Esophagus squamous epithelium (tissue), 5 donors: Measurements from ENCODE around the gene NOL9. TPM values are rescaled to one million over a fixed set of nuclear protein-coding genes. Genes with fewer than 3 reads are reported as not detected.

Experiments used
- DNase-seq: peaks from one replicate; lab custom pipeline; 2025; lab: John Stamatoyannopoulos, UW
- H3K27ac ChIP-seq, 4 donors: fragments of 200-600 bp; sonication (generic); one replicate each; pipeline ENCODE4 v1.5.1; 2016 to 2019; ENCODE audit warnings: mild to moderate bottlenecking in 1 of 4
- H3K27me3 ChIP-seq, 4 donors: fragments of 200-600 bp; sonication (generic); 1 replicate in 3 of 4; 2 replicates in 1 of 4; pipeline versions ENCODE4 v1.5.1 to v1.6.0; 2017 to 2021; ENCODE audit warnings: antibody characterized with exemption in 1 of 4
- H3K36me3 ChIP-seq, 3 donors: fragments of 200-600 bp; sonication (generic); one replicate each; pipeline ENCODE4 v1.5.1; 2016 to 2019
- H3K4me1 ChIP-seq, 3 donors: fragments of 200-600 bp; sonication (generic); one replicate each; pipeline ENCODE4 v1.5.1; 2017 to 2019
- H3K4me3 ChIP-seq, 4 donors: fragments of 200-600 bp; sonication (generic); 1 replicate in 3 of 4; 2 replicates in 1 of 4; pipeline ENCODE4 v1.5.1; 2016 to 2019; ENCODE audit warnings: mild to moderate bottlenecking in 2 of 4, moderate library complexity in 1 of 4
- H3K9me3 ChIP-seq, 3 donors: fragments of 200-600 bp; sonication (generic); one replicate each; pipeline ENCODE4 v1.5.1; 2016 to 2019
- CTCF ChIP-seq, 6 experiments: fragments of 450-650 bp in 4 of 6; fragments of 200-600 bp in 2 of 6; sonication (generic) in 2 of 6; IDR thresholded peaks; one replicate each; pipeline ENCODE4 v1.5.1; 2016 to 2019; ENCODE audit warnings: antibody characterized with exemption in 6 of 6, mild to moderate bottlenecking in 4 of 6, moderate library complexity in 4 of 6
- POLR2A ChIP-seq, 4 donors: fragments of 450-650 bp; IDR thresholded peaks; one replicate each; pipeline ENCODE4 v1.6.1; 2017; ENCODE audit warnings: antibody characterized with exemption in 4 of 4, mild to moderate bottlenecking in 4 of 4, moderate library complexity in 3 of 4
- WGBS, 2 donors: methylation state at CpG; one replicate each; pipeline ENCODE4 v1.1.5; 2018; 5-methylcytosine and 5-hydroxymethylcytosine counted together
- intact Hi-C: fragments of 100-400 bp; cut with DNase I; formaldehyde crosslinking; loops from one replicate; pipeline ENCODE4 v1.15.0; 2022
- total RNA-seq, 4 donors: library from RNA; depleted of rRNA; stranded (reverse); fragments of >200 nt; gene quantifications; one replicate each; pipeline ENCODE4 v1.1.0, GENCODE V29; 2016
- donor health status: DM: yes; HTN: yes; CAD: no.

NOL9 gene
- total RNA-seq, 4 donors from 2014 or later, result 13.0 to 36.4 (median 22.3) TPM

DNA sequence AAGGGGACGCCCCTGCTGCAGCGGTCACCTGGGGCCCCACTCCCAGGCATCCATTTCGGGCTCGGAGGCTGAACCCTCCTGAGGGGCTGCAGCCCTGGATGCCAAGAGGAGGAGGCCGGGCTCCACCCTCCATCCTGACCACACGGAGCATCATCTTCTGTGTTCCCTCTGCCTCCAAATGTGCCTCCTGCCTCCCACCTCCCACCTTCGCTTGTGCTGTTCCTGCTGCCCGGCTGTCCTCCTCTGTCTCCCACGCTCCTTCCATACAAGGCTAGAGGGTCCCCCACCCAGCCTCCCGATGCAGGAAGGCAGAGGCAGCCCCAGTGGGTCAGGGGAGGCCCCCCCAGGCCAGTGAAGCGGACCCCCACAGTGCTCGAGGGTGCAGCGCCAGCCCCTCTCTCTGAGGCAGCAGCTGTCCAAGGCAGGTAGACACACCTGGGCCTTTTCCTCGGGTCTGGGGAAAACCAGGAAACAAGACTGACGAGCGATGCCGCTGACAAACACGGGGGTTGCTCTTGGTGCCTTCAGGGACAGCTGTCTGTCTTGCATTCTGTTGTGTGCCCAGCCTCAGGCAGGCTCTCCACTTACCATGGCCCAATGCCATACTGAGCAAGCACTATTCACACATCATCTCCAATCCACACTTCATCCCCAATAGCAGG, 46.0 kb downstream of the NOL9 start:
- peaks cover 0 to 25% (median 0%) of the 10 kb centered on the region in 4 donors for H3K27me3 ChIP-seq
- WGBS, 2 donors, result 87 to 91% methylated on average over 3 to 10 of the region's 18 CpGs
- no peak for DNase-seq

GRCh38 chr1:6507461-6507911, 46.8 kb downstream of the NOL9 start:
- peaks cover 0 to 25% (median 0%) of the 10 kb centered on the region in 4 donors for H3K27me3 ChIP-seq
- DNase-seq, result no peak
- peaks cover 0 to 10% (median 3%) of the 10 kb centered on the region in 3 donors for H3K4me1 ChIP-seq
- no peaks in the 10 kb centered on the region for H3K36me3 ChIP-seq
- H3K27ac ChIP-seq, result peak overlapping the region in 1 of 4 donors; percentile 9
- intact Hi-C loops, result no loop called here
- TF ChIP-seq CTCF (IDR thresholded peaks at IDR 0.05) (no peak), POLR2A (IDR thresholded peaks at IDR 0.05) (no peak)
- H3K4me3 ChIP-seq, result no peak overlapping the region
- H3K9me3 ChIP-seq, result no peaks in the 10 kb centered on the region
- WGBS, 2 donors, result 60% methylated on average over 1 of the region's 12 CpGs; no CpG with 5 or more reads in 1 of the 2 donors

More for the DNA sequence above, 46.0 kb downstream of the NOL9 start:
- Histone ChIP-seq H3K9me3 (no peaks in the 10 kb centered on the region), H3K4me1 (peaks cover 0 to 13% (median 7%) of the 10 kb centered on the region in 3 donors), H3K36me3 (no peaks in the 10 kb centered on the region), H3K27ac (no peak overlapping the region), H3K4me3 (no peak overlapping the region)
- TF ChIP-seq CTCF (IDR thresholded peaks at IDR 0.05) (no peak), POLR2A (IDR thresholded peaks at IDR 0.05) (no peak)
- intact Hi-C loops, result no loop called here

GRCh38 chr1:6507037-6507428, 47.3 kb downstream of the NOL9 start:
- H3K4me3 ChIP-seq, result no peak overlapping the region
- peaks cover 0 to 25% (median 0%) of the 10 kb centered on the region in 4 donors for H3K27me3 ChIP-seq
- no peaks in the 10 kb centered on the region for H3K9me3 ChIP-seq
- H3K36me3 ChIP-seq, result no peaks in the 10 kb centered on the region
- peak overlapping the region in 1 of 4 donors; percentile 9 for H3K27ac ChIP-seq
- TF ChIP-seq POLR2A (IDR thresholded peaks at IDR 0.05) (no peak), CTCF (IDR thresholded peaks at IDR 0.05) (no peak)
- intact Hi-C loops, result no loop called here
- WGBS, 2 donors, result 58 to 71% methylated on average over 6 of the region's 7 CpGs
- DNase-seq, result no peak
- H3K4me1 ChIP-seq, result peaks cover 0 to 10% (median 6%) of the 10 kb centered on the region in 3 donors

GRCh38 chr1:6506210-6507036, 47.9 kb downstream of the NOL9 start:
- Histone ChIP-seq H3K36me3 (no peaks in the 10 kb centered on the region), H3K9me3 (no peaks in the 10 kb centered on the region), H3K4me1 (peaks cover 0 to 15% (median 11%) of the 10 kb centered on the region in 3 donors), H3K4me3 (no peak overlapping the region), H3K27me3 (peaks cover 0 to 28% (median 0%) of the 10 kb centered on the region in 4 donors), H3K27ac (no peak overlapping the region)
- no peak for TF ChIP-seq POLR2A (IDR thresholded peaks at IDR 0.05)
- TF ChIP-seq CTCF (IDR thresholded peaks at IDR 0.05), result no peak
- intact Hi-C loops, result no loop called here
- 62 to 89% methylated on average over 6 to 8 of the region's 31 CpGs for WGBS, 2 donors
- DNase-seq, result no peak
